ENCODE data around the gene PHEX.

- TF ChIP-seq, protein P1, sequence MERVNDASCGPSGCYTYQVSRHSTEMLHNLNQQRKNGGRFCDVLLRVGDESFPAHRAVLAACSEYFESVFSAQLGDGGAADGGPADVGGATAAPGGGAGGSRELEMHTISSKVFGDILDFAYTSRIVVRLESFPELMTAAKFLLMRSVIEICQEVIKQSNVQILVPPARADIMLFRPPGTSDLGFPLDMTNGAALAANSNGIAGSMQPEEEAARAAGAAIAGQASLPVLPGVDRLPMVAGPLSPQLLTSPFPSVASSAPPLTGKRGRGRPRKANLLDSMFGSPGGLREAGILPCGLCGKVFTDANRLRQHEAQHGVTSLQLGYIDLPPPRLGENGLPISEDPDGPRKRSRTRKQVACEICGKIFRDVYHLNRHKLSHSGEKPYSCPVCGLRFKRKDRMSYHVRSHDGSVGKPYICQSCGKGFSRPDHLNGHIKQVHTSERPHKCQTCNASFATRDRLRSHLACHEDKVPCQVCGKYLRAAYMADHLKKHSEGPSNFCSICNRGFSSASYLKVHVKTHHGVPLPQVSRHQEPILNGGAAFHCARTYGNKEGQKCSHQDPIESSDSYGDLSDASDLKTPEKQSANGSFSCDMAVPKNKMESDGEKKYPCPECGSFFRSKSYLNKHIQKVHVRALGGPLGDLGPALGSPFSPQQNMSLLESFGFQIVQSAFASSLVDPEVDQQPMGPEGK (CRISPR knock-in tag; IDR thresholded peaks at IDR 0.05; ENCODE audit: borderline replicate concordance), result no peak
- no peak for TF ChIP-seq ZFP3 (CRISPR knock-in tag; IDR thresholded peaks at IDR 0.05)
- no peak for TF ChIP-seq ZNF565 (CRISPR knock-in tag; conservative IDR thresholded peaks at IDR 0.05; ENCODE audit: low read depth)
- TF ChIP-seq ISL1 (CRISPR knock-in tag; IDR thresholded peaks at IDR 0.05), result no peak
- no peak for TF ChIP-seq PPARA (CRISPR knock-in tag; IDR thresholded peaks at IDR 0.05; ENCODE audit: borderline replicate concordance)
- no peak for TF ChIP-seq ZNF8 (CRISPR knock-in tag; IDR thresholded peaks at IDR 0.05)
- TF ChIP-seq ZC3H10 (CRISPR knock-in tag; IDR thresholded peaks at IDR 0.05), result no peak
- TF ChIP-seq BACH2 (CRISPR knock-in tag; IDR thresholded peaks at IDR 0.05; ENCODE audit: borderline replicate concordance), result no peak
These were observed 63.7 kb downstream of the PHEX start for GRCh38 chrX:22095856-22096255.
